ENCODE results near the gene PIK3R2. TPM values are rescaled to one million over a fixed set of nuclear protein-coding genes. Genes with fewer than 3 reads are reported as not detected.
A peak's percentile ranks its signal among the peaks of the same experiment; 100 is the strongest.

PIK3R2 gene
- total and polyA plus RNA-seq, 2 of the 13 experiments (the other 11 are each of a cell fraction or from before 2014, with no cell fraction given), result 18.6 to 25.3 TPM

DNA sequence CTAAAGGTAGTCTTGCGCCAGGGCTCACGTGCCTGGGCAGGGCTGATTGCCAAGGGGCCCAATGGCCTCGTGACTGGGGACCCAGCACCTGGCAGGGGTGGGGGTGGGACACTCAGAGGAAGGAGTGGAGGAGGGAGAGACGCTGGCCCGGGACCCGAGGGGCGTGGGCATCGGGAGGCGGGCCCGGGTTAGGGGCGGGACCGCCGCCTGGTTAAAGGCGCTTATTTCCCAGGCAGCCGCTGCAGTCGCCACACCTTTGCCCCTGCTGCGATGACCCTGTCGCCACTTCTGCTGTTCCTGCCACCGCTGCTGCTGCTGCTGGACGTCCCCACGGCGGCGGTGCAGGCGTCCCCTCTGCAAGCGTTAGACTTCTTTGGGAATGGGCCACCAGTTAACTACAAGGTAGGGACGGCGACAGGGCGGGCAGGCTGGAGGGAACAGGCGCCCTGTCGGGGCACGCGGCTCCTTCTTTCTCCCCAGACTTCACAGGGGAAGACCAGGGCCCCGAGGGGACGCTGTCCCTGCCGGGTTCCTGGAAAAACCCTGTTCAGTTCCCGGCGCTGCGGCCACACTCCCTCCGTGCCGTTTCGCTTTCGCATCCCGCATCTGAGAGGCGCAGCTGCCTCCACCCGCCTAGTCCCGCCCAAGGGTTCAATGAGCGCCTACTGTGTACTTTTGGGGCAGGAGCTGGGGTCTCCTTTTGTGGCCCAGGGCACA is 20.8 kb downstream of the PIK3R2 start, which contains the start of gene IFI30 (continued):
- TF ChIP-seq CEBPZ (IDR thresholded peaks at IDR 0.05; ENCODE audit: low read length) (no peak), PCBP1 (IDR thresholded peaks at IDR 0.05; ENCODE audit: borderline replicate concordance, low read depth, low read length) (no peak), CENPT (CRISPR knock-in tag; IDR thresholded peaks at IDR 0.05; ENCODE audit: low read depth) (no peak), ZNF281 (CRISPR knock-in tag; IDR thresholded peaks at IDR 0.05; ENCODE audit: borderline replicate concordance) (peak; percentile 60; the same call in 1 of the 2 replicates), ZNF615 (CRISPR knock-in tag; IDR thresholded peaks at IDR 0.05; ENCODE audit: borderline replicate concordance) (no peak), FOXO1 (CRISPR knock-in tag; IDR thresholded peaks at IDR 0.05) (no peak), ZNF775 (CRISPR knock-in tag; IDR thresholded peaks at IDR 0.05; ENCODE audit: borderline replicate concordance) (no peak), SP1 (IDR thresholded peaks at IDR 0.05) (no peak), SP1 (CRISPR knock-in tag; IDR thresholded peaks at IDR 0.05) (peak; percentile 69), ZNF543 (CRISPR knock-in tag; IDR thresholded peaks at IDR 0.05) (no peak), ZSCAN20 (CRISPR knock-in tag; IDR thresholded peaks at IDR 0.05; ENCODE audit: borderline replicate concordance) (no peak), POGK (CRISPR knock-in tag; conservative IDR thresholded peaks at IDR 0.05) (peak; percentile 77; the same call in 1 of the 2 replicates)
- TF ChIP-seq, protein P1, sequence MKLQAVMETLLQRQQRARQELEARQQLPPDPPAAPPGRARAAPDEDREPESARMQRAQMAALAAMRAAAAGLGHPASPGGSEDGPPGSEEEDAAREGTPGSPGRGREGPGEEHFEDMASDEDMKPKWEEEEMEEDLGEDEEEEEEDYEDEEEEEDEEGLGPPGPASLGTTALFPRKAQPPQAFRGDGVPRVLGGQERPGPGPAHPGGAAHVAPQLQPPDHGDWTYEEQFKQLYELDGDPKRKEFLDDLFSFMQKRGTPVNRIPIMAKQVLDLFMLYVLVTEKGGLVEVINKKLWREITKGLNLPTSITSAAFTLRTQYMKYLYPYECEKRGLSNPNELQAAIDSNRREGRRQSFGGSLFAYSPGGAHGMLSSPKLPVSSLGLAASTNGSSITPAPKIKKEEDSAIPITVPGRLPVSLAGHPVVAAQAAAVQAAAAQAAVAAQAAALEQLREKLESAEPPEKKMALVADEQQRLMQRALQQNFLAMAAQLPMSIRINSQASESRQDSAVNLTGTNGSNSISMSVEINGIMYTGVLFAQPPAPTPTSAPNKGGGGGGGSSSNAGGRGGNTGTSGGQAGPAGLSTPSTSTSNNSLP (IDR thresholded peaks at IDR 0.05; ENCODE audit: low read depth, low read length), result no peak
- TF ChIP-seq, protein P2, sequence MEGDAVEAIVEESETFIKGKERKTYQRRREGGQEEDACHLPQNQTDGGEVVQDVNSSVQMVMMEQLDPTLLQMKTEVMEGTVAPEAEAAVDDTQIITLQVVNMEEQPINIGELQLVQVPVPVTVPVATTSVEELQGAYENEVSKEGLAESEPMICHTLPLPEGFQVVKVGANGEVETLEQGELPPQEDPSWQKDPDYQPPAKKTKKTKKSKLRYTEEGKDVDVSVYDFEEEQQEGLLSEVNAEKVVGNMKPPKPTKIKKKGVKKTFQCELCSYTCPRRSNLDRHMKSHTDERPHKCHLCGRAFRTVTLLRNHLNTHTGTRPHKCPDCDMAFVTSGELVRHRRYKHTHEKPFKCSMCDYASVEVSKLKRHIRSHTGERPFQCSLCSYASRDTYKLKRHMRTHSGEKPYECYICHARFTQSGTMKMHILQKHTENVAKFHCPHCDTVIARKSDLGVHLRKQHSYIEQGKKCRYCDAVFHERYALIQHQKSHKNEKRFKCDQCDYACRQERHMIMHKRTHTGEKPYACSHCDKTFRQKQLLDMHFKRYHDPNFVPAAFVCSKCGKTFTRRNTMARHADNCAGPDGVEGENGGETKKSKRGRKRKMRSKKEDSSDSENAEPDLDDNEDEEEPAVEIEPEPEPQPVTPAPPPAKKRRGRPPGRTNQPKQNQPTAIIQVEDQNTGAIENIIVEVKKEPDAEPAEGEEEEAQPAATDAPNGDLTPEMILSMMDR (CRISPR knock-in tag; IDR thresholded peaks at IDR 0.05), result peak; percentile 34
- TF ChIP-seq, protein P3, sequence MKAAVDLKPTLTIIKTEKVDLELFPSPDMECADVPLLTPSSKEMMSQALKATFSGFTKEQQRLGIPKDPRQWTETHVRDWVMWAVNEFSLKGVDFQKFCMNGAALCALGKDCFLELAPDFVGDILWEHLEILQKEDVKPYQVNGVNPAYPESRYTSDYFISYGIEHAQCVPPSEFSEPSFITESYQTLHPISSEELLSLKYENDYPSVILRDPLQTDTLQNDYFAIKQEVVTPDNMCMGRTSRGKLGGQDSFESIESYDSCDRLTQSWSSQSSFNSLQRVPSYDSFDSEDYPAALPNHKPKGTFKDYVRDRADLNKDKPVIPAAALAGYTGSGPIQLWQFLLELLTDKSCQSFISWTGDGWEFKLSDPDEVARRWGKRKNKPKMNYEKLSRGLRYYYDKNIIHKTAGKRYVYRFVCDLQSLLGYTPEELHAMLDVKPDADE (CRISPR knock-in tag; IDR thresholded peaks at IDR 0.05), result no peak
